GM18907 (cell line): ENCODE results near the gene FASTKD3.
"Not testable (repeated sequence)": the region's sequence is repeated elsewhere in the genome, so short reads cannot be mapped to it uniquely, and the experiment has no call there.

Experiments used
- ATAC-seq: cut with Tn5 transposase; IDR thresholded peaks from one replicate; pipeline ENCODE4 v1.9.1; 2021; ENCODE audit warnings: mild to moderate bottlenecking, moderate library complexity; ENCODE audit not compliant: unreplicated experiment

The FASTKD3 gene, protein sequence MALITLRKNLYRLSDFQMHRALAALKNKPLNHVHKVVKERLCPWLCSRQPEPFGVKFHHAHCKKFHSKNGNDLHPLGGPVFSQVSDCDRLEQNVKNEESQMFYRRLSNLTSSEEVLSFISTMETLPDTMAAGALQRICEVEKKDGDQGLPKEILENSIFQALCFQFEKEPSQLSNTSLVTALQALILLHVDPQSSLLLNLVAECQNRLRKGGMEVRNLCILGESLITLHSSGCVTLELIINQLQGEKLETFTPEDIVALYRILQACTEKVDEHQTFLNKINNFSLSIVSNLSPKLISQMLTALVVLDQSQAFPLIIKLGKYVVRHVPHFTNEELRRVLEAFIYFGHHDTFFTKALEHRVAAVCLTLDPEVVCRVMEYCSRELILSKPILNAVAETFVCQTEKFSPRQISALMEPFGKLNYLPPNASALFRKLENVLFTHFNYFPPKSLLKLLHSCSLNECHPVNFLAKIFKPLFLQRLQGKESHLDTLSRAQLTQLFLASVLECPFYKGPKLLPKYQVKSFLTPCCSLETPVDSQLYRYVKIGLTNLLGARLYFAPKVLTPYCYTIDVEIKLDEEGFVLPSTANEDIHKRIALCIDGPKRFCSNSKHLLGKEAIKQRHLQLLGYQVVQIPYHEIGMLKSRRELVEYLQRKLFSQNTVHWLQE

DNA sequence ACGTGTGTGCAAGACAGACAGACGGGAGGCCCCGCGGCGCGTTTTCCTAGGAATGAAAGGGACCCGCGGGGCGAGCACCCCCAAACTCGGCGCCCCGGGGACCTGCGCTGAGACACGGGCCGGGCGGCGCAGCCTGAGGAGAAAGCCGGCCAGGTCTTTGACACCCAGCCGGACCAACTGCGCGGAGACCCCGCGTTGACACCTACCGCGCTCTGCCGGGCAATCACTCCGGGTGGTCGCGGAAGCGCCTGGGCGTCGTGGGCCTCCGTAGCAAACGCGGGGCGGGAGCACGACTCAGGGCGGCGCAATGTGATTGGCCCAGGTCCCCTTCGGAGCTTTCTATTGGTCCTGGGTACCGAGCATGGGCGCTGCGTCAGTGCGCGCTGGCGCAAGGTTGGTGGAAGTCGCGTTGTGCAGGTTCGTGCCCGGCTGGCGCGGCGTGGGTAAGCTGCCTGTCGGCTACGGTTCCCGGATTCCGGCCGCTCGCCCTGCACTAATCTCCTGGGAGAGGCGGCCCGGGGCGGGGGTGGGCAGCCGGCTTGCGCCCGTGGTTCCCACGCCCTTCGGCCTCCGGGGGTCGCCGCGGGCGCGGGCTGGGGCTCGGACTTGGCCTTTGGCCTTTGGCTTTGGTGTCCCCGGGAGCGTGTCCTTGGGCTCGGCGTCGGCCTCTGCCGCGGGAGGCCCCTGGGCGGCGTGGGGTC lies at the start of gene FASTKD3, which contains the start of gene MTRR:
TSS of gene FASTKD3 (minus strand) at position 259 of the 701 bp plus-strand sequence. CDS start 948 bp downstream, outside the sequence.
TSS of gene MTRR (plus strand) at position 376 of the 701 bp plus-strand sequence. CDS start 1,647 bp downstream, outside the sequence.
- peak; percentile 99 for ATAC-seq

DNA sequence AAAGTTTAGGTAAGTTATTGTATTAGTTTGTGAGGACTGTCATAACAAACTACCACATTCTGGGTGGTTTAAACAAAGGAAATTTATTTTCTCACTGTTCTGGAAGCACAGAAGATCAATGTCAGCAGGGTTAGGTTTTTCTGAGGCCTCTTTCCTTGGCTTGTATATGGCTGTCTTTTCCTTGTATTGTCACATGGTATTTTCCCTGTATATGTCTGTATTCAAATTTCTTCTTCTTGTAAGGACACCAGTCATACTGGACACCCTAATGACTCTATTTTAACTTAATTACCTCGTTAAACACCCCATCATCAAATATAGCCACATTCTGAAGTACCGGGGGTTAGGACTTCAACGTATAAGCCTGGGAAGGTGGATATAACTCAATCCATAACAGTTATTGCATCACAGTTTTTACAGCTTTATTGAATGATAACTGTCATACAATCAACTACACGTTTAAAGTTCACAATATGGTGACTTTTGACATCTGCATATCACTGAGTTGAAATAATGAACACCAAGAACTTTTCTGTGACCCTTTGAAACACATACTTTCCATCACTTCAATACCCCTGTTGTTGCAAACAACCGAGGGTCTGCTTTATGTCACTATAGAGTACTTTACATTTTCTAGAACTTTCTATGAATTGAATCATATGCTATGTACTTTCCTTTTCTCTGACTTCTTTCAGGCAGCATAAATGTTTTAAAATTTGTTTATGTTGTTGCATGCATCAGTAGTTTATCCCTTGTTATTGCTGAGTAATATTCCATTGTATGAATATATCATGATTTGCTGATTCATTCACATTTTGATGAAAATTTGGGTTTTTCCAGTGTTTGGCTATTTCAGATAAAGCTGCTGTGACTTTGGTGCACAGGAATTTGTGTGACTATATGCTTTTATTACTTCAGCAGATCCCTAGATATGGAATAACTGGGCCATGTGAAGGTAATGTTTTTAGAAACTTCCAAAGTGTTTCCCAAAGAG lies 48.6 kb upstream of the FASTKD3 start:
- no peak for ATAC-seq

DNA sequence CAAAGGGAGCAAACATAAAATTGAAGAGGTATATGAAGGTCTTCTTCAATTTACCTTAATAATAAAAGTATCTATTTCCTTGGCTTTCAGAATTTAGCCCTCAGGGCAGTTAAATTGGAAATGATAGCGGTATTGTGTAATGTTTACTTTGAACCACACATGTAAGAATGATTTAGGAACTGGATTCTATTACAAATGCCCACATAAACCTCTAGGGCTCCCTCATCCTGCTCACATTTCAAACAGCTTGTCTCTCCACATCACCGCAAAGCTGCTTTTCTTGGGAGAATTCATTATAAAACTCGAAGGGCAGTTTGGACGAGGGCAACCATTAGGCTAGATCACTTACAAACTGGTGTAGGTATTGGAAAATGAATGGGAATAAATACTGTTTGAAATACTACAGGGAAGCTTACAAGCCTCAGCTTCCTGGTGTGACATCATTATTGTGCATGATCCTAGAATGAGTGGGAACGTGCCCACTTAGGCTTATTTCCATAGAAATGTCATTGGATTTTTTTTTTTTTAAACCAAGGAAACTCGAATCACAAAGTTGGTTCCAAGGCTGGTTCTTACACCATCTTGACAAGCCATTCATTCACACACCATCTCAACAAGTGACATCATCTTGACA lies 47.5 kb upstream of the FASTKD3 start:
- ATAC-seq: no peak

DNA sequence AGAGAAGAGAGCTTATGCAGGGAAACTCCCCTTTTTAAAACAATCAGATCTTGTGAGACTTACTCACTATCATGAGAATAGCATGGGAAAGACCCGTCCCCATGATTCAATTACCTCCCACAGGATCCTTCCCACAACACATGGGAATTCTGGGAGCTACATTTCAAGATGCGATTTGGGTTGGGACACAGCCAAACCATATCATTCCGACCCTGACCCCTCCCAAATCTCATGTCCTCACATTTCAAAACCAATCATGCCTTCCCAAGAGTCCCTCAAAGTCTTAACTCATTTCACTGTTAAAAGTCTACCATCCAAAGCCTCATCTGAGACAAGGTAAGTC lies 42.6 kb upstream of the FASTKD3 start:
- ATAC-seq: not testable (repeated sequence)

DNA sequence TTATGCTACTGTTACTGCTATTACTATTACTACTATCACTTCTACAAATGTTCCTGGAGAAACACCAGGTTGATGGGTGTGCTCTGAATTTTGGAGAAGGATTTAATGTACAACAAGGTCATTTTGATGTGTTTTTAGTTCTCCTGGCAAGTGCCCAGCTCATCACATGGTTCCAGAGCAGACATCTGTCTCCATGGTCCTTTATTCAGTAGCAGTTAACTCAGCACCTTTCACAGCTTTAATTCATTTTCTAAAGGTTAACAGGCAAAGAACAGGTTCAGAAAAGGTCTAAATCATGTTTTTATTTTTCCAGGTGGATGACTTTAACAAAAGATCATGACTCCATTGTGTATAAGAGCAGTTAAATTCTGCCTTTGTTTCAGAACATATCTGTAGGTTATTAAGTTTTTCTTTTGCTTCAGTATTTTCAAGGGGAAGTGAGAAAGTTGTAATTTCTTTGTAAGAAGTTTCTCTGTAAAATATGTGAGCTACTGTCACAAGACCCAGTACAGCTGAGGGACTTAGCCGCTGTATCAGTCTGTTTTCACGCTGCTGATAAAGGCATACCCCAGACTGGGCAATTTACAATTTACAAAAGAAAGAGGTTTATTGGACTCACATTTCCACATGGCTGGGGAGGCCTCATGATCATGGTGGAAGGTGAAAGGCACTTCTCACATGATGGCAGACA lies 42.1 kb upstream of the FASTKD3 start:
- no peak for ATAC-seq

DNA sequence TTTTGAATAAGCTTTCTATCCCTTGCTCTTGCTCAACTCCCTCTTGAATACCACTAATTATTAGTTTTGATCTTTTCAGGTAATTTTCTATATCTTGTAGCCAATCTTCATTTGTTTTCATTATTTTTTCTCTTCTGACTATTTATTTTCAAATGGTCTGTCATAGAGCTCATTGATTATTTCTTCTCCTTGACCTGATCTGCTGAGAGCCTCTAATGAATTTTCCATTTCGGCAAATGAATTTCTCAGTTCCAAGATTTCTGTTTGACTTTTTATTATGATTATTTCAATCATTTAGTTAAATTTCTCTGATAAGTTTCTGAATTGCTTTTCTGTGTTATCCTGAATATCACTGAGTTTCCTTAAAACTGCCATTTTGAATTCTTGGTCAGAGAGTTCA lies 39.5 kb upstream of the FASTKD3 start:
- no peak for ATAC-seq

DNA sequence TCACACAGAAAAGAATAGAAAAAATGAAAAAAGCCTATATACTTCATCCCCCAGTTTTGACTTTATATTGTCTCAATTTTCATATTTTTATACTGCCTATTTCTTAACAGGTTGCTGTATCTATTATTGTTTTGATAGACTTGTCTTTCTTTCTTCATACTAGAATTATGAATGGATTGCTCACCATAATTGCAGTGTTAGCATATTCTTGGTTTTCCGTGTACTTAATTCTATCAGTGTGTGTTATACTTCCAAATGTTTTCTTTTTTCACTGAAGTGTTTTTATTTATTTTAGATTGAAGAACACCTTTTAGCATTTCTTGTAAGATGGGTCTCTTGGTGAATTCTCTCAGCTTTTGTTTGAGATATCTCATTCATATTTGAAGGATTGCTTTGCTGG lies 38.8 kb upstream of the FASTKD3 start:
- no peak for ATAC-seq

DNA sequence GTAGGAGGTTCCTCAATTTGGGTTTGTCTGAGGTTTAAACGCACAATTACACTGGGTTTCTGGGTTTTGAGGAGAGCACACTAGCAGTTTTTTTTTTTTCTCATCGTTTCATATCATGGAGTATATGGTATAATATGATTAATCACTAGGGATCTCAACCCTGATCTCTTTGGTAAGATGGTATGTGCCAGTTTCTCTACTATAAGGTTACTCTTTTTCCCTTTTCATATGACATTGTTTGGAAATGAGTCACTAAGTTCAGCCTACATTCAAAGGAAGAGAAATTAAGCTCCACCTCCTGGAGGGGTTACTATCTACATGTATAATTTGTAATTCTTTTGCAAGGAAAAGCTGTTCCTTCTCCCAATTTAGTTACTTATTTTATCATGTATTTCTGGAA lies 35.3 kb upstream of the FASTKD3 start:
- no peak for ATAC-seq

DNA sequence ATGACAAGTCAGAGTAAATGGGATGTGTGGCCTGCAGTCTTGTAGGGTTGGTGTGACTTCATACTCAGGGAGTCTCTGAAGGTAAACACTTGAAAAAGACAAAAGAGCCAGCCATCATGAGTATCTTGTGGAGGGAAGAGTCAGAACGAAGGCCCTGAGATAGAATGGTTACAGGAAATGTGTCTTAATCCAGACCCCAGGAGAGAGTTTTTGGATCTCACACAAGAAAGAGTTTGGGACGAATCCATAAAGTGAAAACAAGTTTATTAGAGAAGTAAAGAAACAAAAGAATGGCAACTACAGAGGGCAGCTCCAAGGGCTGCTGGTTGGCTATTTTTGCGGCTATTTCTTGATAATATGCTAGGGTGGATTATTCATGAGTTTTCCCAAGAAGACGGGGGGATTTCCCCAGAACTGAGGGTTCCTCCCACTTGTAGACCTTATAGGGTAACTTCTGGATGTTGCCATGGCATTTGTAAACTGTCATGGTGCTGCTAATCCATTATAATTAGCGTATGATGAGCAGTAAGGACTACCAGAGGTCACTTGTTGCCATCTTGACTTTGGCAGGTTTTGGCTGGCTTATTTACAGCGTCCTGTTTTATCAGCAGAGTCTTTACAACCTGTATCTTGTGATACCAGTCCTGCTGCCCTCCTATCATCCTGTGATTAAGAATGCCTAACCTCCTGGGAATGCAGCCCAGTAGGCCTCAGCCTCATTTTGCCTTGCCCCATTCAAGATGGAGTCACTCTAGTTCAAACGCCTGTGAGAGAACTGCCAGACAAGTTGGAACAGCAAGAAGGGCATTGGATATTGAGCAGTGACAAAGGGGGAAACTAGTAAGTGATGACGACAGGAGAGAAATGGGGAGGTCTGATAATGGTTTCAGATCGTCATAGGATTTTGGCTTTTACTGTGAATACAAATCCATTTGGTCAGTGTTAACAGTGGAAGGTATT lies 34.1 kb upstream of the FASTKD3 start:
- ATAC-seq: no peak

DNA sequence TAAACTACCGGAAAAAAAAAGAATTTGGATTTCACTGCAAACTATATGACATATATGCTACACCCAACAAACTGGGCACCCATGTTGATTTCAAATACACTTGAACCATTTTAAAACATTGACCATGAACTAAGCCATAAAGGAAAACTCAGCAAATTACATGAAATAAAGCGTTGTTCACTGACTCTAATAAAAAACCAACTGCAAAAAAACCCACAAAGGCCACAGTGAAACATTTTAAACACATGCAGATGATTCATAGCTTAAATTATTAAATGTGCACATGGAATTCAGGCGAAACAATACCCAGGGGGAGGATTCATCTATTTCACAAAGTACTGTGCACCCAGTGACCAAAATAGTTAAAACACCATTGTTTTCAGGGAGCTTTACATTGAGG lies 33.4 kb upstream of the FASTKD3 start:
- no peak for ATAC-seq

DNA sequence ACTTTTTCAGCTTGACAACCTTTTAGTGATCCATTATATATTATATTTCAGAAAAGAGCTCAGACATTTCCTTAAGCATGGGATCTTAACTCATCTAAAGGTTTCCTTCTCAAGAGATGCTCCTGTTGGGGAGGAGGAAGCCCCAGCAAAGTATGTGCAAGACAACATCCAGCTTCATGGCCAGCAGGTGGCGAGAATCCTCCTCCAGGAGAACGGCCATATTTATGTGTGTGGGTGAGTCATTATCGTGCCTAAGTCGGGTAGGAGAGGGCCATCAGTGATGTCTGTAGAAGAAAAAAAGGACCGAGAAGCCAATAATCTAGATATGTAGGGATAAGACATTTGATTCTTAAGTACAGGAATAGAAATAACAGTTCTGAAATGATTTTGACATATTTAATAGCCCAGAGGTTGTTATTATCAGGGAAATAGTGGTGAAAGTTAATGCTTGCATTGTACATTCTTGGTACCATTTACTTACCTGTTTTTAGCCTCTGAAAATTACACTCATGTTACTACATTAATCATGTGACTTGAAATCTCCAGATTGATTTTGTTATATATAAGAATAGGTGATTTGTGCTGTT lies 28.3 kb upstream of the FASTKD3 start:
- peak; percentile 66 for ATAC-seq

DNA sequence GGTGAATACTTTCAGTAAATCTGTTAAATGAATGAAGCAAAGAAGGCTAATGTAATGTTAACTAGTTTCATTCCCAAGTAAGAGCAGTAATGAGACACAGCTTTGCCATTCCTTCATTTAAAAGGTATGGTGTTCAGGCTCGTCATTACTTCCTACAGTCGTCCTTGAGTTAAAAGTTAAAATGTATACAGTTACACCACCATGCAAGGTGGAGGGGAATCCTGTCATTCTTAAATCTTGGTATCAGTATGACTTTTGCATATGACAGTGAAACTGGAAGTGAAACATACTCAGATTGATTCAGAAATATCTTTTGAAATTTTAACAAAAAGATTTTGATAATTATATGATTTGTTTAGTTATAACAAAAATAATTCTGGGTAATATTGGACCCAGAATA lies 26.0 kb upstream of the FASTKD3 start:
- ATAC-seq: peak; percentile 94

DNA sequence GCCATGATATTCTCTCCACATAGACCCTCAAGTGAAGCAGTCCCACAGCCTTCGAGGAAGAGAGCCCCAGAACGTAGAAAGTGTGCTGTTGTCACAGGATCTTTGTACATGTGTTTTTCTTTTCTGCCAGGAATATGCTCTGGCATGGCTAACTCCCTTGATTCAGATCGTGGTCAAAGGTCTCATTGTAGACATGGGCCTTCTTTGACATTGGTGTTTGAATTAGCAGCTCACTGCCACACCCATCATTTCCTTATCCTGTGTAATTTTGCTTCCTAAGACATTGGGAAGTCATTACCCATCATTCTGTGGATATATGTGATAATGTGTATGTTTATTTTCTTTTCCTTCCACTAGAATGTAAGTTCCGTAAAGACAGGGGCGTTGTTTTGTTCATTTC lies 25.6 kb upstream of the FASTKD3 start:
- peak; percentile 8 for ATAC-seq

DNA sequence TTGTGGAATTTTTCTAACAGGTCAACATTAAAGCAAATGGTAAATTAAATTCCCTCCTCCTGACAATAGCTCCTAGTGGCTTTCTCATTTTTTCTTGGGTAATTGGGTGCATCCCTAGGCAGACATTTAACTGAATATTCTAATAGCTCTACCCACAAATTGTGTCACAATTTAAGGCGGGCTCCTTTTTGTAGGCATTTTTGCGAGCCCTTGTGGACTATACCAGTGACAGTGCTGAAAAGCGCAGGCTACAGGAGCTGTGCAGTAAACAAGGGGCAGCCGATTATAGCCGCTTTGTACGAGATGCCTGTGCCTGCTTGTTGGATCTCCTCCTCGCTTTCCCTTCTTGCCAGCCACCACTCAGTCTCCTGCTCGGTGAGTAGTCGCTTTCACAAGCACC lies 20.1 kb upstream of the FASTKD3 start:
- ATAC-seq: no peak

DNA sequence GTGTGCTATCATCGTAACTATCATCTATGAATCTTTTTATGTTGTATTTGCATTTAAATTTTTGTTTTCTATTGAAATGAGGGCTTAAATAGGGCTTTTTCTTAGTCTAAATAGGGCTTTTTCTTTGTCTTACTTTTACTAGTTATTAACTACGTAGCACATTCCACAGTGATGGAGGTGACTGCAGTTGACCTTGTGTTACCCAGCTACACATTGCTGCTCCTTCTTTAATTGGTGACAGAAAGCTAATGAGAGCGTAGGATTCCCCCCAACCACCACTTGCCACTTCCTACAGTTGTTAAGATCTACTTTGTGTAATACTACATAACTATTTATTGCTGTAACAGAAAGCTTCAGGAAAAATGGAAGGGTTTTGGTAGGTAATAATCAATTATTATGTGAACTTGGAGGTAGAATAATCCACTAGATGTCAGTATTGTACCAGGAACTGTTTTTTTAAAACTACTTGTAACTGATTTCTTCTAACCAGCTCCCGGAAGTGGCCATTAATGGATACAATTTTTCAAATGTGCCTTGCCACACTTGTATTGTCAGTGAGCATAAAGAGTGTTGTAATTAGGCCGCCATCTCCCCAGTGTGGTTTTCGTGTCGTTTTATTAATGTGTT lies 18.1 kb upstream of the FASTKD3 start:
- peak; percentile 78 for ATAC-seq

DNA sequence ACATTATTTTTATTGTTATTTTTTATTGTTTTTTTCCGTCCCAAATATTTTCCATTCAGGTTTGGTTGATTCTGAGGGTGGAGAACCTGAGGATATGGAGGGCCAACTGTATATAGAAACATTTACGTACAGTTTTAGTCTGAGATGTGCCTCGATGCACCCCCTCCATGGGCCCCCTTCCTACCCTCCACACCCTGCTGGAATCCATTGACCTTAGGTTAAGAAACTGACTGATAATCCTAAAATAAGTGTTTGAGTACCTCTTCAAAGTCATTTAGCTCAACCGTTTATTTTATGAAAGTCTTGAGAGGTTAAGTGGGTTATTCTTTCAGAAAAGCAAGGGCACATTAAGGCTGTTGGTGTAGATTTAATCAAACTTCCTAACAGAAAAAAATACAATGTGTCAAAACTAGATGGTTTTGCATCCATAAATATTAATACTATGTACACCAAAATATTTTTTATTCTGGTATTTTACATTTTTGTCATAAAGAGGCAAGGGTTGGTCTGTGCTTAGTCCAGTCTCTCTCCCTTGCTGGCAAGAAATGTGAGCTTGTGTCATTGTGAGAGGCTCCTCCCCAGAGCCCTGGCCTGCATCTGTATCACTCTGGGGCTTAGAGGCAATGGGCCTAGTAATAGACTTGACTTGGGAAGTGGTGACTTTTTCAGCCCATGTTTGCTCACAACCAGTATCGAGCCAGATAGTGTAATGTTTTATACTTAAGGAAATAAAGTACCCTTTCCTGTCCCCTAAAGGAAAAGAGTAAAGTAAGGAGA lies 15.8 kb upstream of the FASTKD3 start:
- ATAC-seq: no peak

DNA sequence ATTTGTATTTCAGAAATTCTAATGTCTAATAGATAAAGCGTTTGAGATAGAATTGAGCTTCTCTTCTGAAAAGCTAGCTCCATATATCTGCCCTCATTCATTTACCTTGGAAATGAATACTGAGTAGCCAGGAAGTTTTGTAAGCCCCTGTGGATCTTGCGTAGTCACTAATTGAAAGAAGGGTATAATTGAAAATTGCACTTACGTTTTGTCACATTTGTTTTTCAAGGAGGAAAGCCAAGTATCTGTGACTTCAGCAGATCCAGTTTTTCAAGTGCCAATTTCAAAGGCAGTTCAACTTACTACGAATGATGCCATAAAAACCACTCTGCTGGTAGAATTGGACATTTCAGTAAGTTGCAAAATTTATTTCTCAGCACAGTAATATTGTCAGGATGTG lies 14.1 kb upstream of the FASTKD3 start:
- ATAC-seq: no peak
